CD4-positive, alpha-beta T cell (primary cell): ENCODE data around the gene FIG4. TPM values are rescaled to one million over a fixed set of nuclear protein-coding genes. Genes with fewer than 3 reads are reported as not detected.

ENCODE experiments used
- ATAC-seq: fragments of 200-7000 bp; cut with Tn5 transposase; one replicate; pipeline ENCODE4 v1.10.0; 2022; ENCODE audit warnings: mild to moderate bottlenecking; ENCODE audit not compliant: poor library complexity
- CTCF ChIA-PET: fragments of 350-600 bp; sonication (Branson Sonifier 250); formaldehyde crosslinking; loops from one replicate; lab custom pipeline; 2021; ENCODE audit warnings: antibody characterized with exemption, inconsistent platforms; lab: Charles Lee
- POLR2A ChIA-PET: fragments of 350-600 bp; sonication (Branson Sonifier 250); formaldehyde crosslinking; loops from one replicate; lab custom pipeline; 2021; ENCODE audit warnings: antibody characterized with exemption, inconsistent platforms; lab: Charles Lee
- DNase-seq, 14 experiments: peaks; one replicate each; pipeline ENCODE4 v3.0.0-alpha.2; 2013 to 2020; ENCODE audit warnings: mixed read lengths in 2 of 14
- H3K27ac ChIP-seq, 2 donors: one replicate each; pipeline versions ENCODE4 v1.5.1 to v1.7.0; 2013; ENCODE audit warnings: low read length in 2 of 2, low read depth in 1 of 2, mild to moderate bottlenecking in 1 of 2
- H3K27me3 ChIP-seq, 2 experiments: 1 replicate in 1 of 2; 2 replicates in 1 of 2; pipeline versions ENCODE4 v1.6.1 to v1.7.0; 2013; ENCODE audit warnings: low read length in 2 of 2, control low read depth in 1 of 2, mild to moderate bottlenecking in 1 of 2, moderate library complexity in 1 of 2; ENCODE audit not compliant: insufficient read depth in 2 of 2, control insufficient read depth in 1 of 2
- H3K36me3 ChIP-seq: one replicate; pipeline ENCODE4 v1.6.1; 2013; ENCODE audit warnings: low read length, control low read depth; ENCODE audit not compliant: insufficient read depth
- H3K4me1 ChIP-seq: one replicate; pipeline ENCODE4 v1.6.1; 2013; ENCODE audit warnings: low read length, control low read depth; ENCODE audit not compliant: insufficient read depth
- H3K4me3 ChIP-seq: one replicate; pipeline ENCODE4 v1.5.1; 2013; ENCODE audit warnings: mild to moderate bottlenecking, low read length, moderate library complexity
- H3K9me3 ChIP-seq, 2 experiments: 1 replicate in 1 of 2; 2 replicates in 1 of 2; pipeline versions ENCODE4 v1.6.1 to v1.7.0; 2013; ENCODE audit warnings: low read length in 2 of 2, mild to moderate bottlenecking in 2 of 2, control low read depth in 1 of 2, moderate library complexity in 1 of 2; ENCODE audit not compliant: control insufficient read depth in 1 of 2, insufficient read depth in 1 of 2
- H3K27ac Mint-ChIP-seq: one replicate; pipeline ENCODE4 v1.8.0; 2020; ENCODE audit warnings: mixed read lengths
- H3K27me3 Mint-ChIP-seq: one replicate; pipeline ENCODE4 v1.8.0; 2021; ENCODE audit warnings: mixed read lengths
- H3K36me3 Mint-ChIP-seq: one replicate; pipeline ENCODE4 v1.8.0; 2021; ENCODE audit warnings: low read depth, mixed read lengths
- H3K4me1 Mint-ChIP-seq: one replicate; pipeline ENCODE4 v1.8.0; 2021; ENCODE audit warnings: low read depth, mixed read lengths
- H3K4me3 Mint-ChIP-seq: one replicate; pipeline ENCODE4 v1.8.0; 2020; ENCODE audit warnings: mild to moderate bottlenecking, mixed read lengths
- H3K9me3 Mint-ChIP-seq: one replicate; pipeline ENCODE4 v1.8.0; 2020; ENCODE audit warnings: mixed read lengths
- CTCF ChIP-seq: fragments of 200-600 bp; IDR thresholded peaks from one replicate; pipeline ENCODE4 v1.8.0; 2022; ENCODE audit warnings: antibody characterized with exemption, mild to moderate bottlenecking
- intact Hi-C, 2 experiments: fragments of 100-400 bp; cut with DNase I in 1 of 2; cut with micrococcal nuclease in 1 of 2; formaldehyde crosslinking; loops; one replicate each; pipeline versions ENCODE4 v1.15.1 to v1.9.0; 2023 to 2025; cut with DNase I, micrococcal nuclease
- total RNA-seq, 174 experiments: library from RNA in 2 of 174; stranded (reverse) in 2 of 174; gene quantifications; one replicate each; pipeline ENCODE4 v1.2.3 and lab custom pipeline; 2021 to 2026

FIG4 gene
- total RNA-seq, 2 experiments from 2014 or later: 3.3 to 4.0 TPM

- Histone ChIP-seq H3K9me3 (no peaks in the 10 kb centered on the region), H3K27ac (no peak overlapping the region), H3K4me3 (no peak overlapping the region), H3K4me1 (no peaks in the 10 kb centered on the region), H3K36me3 (peaks cover 23% of the 10 kb centered on the region), H3K27me3 (no peaks in the 10 kb centered on the region)
- Mint-ChIP-seq H3K27me3 (no peaks in the 10 kb centered on the region), H3K4me3 (no peak overlapping the region), H3K9me3 (no peaks in the 10 kb centered on the region), H3K36me3 (peaks cover 78% of the 10 kb centered on the region), H3K4me1 (peaks cover 5% of the 10 kb centered on the region), H3K27ac (no peak overlapping the region)
- ATAC-seq (no peak), DNase-seq (no peak)
- intact Hi-C loops: no loop called here
- TF ChIP-seq CTCF: no peak
- POLR2A ChIA-PET: no interaction called here
- CTCF ChIA-PET: no interaction called here
Observed at GRCh38 chr6:109767961-109768360, 76.9 kb downstream of the FIG4 start.

GRCh38 chr6:109768485-109768884 is 77.4 kb downstream of the FIG4 start:
- H3K36me3 ChIP-seq: peaks cover 18% of the 10 kb centered on the region
- H3K9me3 ChIP-seq: no peaks in the 10 kb centered on the region

GRCh38 chr6:109769213-109769612 is 78.1 kb downstream of the FIG4 start:
- Histone ChIP-seq H3K27me3 (no peaks in the 10 kb centered on the region), H3K4me1 (no peaks in the 10 kb centered on the region)
- peaks cover 67% of the 10 kb centered on the region for H3K36me3 Mint-ChIP-seq

More at GRCh38 chr6:109768485-109768884, 77.4 kb downstream of the FIG4 start:
- H3K27me3 Mint-ChIP-seq: no peaks in the 10 kb centered on the region
- no peaks in the 10 kb centered on the region for H3K9me3 Mint-ChIP-seq
- no peak for TF ChIP-seq CTCF
- H3K4me3 Mint-ChIP-seq: no peak overlapping the region
- H3K4me1 Mint-ChIP-seq: peaks cover 5% of the 10 kb centered on the region
- H3K36me3 Mint-ChIP-seq: peaks cover 75% of the 10 kb centered on the region
- Histone ChIP-seq H3K4me1 (no peaks in the 10 kb centered on the region), H3K27ac (no peak overlapping the region), H3K27me3 (no peaks in the 10 kb centered on the region), H3K4me3 (no peak overlapping the region)
- CTCF ChIA-PET: no interaction called here
- POLR2A ChIA-PET: no interaction called here
- DNase-seq (no peak), ATAC-seq (no peak)
- intact Hi-C loops: no loop called here
- no peak overlapping the region for H3K27ac Mint-ChIP-seq

More at GRCh38 chr6:109769213-109769612, 78.1 kb downstream of the FIG4 start:
- ATAC-seq (no peak), DNase-seq (no peak)
- Histone ChIP-seq H3K27ac (no peak overlapping the region), H3K9me3 (no peaks in the 10 kb centered on the region), H3K36me3 (peaks cover 15% of the 10 kb centered on the region), H3K4me3 (no peak overlapping the region)
- intact Hi-C loops: no loop called here
- ChIA-PET CTCF (no interaction called here), POLR2A (no interaction called here)
- Mint-ChIP-seq H3K27ac (no peak overlapping the region), H3K9me3 (no peaks in the 10 kb centered on the region), H3K27me3 (no peaks in the 10 kb centered on the region), H3K4me1 (peaks cover 5% of the 10 kb centered on the region), H3K4me3 (no peak overlapping the region)
- no peak for TF ChIP-seq CTCF
